Fibroblast of the aortic adventitia (primary cell): ENCODE results near the gene NCKIPSD. TPM values are rescaled to one million over a fixed set of nuclear protein-coding genes. Genes with fewer than 3 reads are reported as not detected.

Experiments used
- DNase-seq: peaks from one replicate; pipeline ENCODE4 v3.0.0-alpha.2; 2010; ENCODE audit warnings: low read depth
- H3K4me3 ChIP-seq: 2 replicates; pipeline ENCODE4 v1.5.1; 2011; ENCODE audit warnings: low read depth, mild to moderate bottlenecking, control low read depth, low read length, moderate library complexity
- small RNA-seq: library from RNA; depleted of rRNA; stranded (forward); fragments of <200 nt; gene quantifications from one replicate; pipeline ENCODE3, GENCODE V24; 2012
- total RNA-seq: library from RNA; depleted of rRNA; stranded (reverse); fragments of >200 nt; gene quantifications from 2 replicates; pipeline ENCODE4 v1.2.3, GENCODE V29; 2012; ENCODE audit warnings: low replicate concordance
- TF ChIP-seq, protein P1 (sequence below): IDR thresholded peaks from 2 replicates; pipeline ENCODE4 v1.5.1; 2011; ENCODE audit warnings: mild to moderate bottlenecking, low read length, control low read depth, inconsistent platforms; ENCODE audit not compliant: insufficient read depth

The NCKIPSD gene
- total RNA-seq, 1 donor, result 20.0 TPM

DNA sequence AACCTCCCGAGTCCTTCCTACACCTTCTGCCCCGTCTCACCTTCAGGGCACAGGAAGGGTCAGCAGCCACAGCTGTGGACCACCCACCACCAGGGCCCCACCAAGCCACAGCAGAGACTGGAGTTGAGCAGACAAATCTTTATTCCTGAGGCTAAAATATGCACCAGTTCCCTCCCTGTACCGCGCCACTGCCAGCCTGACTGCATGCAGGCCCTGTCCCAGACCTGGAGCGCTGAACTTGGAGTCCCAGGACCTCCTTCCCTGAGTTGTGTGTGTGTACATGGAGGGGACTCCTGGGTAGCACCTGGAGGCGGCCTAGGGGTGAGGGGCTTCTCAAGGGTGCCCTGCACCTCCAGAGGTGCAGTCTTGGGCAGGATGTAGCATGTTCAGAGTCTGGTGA, 60.1 kb downstream of the NCKIPSD start:
- TF ChIP-seq, protein P1, sequence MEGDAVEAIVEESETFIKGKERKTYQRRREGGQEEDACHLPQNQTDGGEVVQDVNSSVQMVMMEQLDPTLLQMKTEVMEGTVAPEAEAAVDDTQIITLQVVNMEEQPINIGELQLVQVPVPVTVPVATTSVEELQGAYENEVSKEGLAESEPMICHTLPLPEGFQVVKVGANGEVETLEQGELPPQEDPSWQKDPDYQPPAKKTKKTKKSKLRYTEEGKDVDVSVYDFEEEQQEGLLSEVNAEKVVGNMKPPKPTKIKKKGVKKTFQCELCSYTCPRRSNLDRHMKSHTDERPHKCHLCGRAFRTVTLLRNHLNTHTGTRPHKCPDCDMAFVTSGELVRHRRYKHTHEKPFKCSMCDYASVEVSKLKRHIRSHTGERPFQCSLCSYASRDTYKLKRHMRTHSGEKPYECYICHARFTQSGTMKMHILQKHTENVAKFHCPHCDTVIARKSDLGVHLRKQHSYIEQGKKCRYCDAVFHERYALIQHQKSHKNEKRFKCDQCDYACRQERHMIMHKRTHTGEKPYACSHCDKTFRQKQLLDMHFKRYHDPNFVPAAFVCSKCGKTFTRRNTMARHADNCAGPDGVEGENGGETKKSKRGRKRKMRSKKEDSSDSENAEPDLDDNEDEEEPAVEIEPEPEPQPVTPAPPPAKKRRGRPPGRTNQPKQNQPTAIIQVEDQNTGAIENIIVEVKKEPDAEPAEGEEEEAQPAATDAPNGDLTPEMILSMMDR, result no peak
- H3K4me3 ChIP-seq, result no peak overlapping the region
- no peak for DNase-seq

DNA sequence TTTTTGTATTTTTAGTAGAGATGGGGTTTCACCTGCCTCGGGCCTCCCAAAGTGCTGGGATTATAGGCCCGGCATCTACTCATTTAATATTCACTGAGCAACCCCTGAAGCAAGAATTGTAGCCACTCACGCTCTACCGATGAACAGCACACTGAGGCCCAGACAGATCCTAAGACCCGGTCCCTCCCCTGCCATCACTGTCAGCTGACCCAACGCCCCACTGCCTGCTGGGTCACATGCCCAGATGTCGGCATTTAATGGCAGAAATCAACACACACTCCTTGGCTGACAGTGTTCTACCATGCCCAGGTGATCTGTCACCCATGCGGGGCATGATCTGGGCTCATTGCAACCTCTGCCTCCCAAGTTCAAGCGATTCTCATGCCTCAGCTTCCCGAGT, 60.9 kb downstream of the NCKIPSD start:
- TF ChIP-seq, protein P1, result no peak
- no peak overlapping the region for H3K4me3 ChIP-seq
- no peak for DNase-seq

DNA sequence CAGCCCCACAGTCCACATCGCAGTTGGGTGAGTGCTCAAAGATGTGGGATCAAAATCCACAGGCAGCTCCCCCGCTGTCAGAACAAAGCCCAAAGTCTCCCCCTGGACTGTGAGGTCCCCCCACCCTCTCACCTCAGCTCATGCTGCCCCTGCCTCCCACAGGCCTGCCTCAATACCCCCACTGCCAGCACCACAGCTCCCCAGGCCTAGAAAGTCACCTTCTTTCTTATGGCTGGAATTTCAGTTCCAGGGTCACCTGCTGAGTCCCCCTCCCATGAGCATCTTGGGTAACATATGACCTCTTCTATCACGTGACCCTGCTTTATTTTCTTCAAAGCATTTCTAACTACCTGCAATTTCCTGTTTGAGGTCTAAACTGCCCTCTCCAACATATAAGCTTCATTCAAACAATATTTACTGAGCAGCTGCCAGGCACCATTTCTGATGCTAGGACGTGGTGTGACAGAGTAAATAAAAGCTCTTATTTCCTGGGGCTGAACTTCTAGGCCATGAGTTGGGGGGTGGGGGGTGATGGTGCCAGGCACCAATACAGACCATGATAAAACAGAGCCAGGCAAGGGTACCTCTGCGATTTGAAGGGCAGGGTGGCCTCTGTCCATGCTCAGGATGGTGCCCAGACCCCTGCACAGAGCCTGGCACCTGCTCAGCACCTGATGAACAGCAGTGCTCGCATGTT, 61.7 kb downstream of the NCKIPSD start:
- TF ChIP-seq, protein P1, result no peak
- DNase-seq, result no peak
- no peak overlapping the region for H3K4me3 ChIP-seq

Small RNA genes within 50 kb of the gene (small RNA-seq; reads per million reads assigned to genes)
- not detected for gene AC141002.1

Other genes with a start within 250 kb of the NCKIPSD start
- gene CCDC51, start 245.8 kb downstream of the NCKIPSD start, total RNA-seq, result 19.3 and 38.0 TPM in 2 replicates
- 234 and 390 TPM in 2 replicates for gene TMA7, start 245.7 kb downstream of the NCKIPSD start, total RNA-seq
- gene ATRIP, start 239.2 kb downstream of the NCKIPSD start, total RNA-seq, result 4.0 and 14.5 TPM in 2 replicates
- 60.4 and 107 TPM in 2 replicates for gene SHISA5, start 181.7 kb downstream of the NCKIPSD start, total RNA-seq
- 4.7 and 6.1 TPM in 2 replicates for gene PFKFB4, start 129.1 kb downstream of the NCKIPSD start, total RNA-seq
- gene UCN2, start 122.1 kb downstream of the NCKIPSD start, total RNA-seq, result 0.54 TPM in 1 of 2 replicates, not detected in the other
- gene COL7A1, start 90.6 kb downstream of the NCKIPSD start, total RNA-seq, result 8.6 and 10.2 TPM in 2 replicates
- gene UQCRC1, start 76.3 kb downstream of the NCKIPSD start, total RNA-seq, result 97.2 and 196 TPM in 2 replicates
- gene TMEM89, start 64.1 kb downstream of the NCKIPSD start, total RNA-seq, result not detected in 2 replicates
- gene SLC26A6, start 50.5 kb downstream of the NCKIPSD start, total RNA-seq, result 11.6 and 19.5 TPM in 2 replicates
- gene CELSR3, start 23.0 kb downstream of the NCKIPSD start, total RNA-seq, result 0.81 and 0.98 TPM in 2 replicates
- 35.7 and 44.3 TPM in 2 replicates for gene IP6K2, start 31.3 kb upstream of the NCKIPSD start, total RNA-seq
- 33.9 and 43.4 TPM in 2 replicates for gene PRKAR2A, start 162.0 kb upstream of the NCKIPSD start, total RNA-seq
- 17.7 and 20.9 TPM in 2 replicates for gene SLC25A20, start 213.0 kb upstream of the NCKIPSD start, total RNA-seq
- gene ARIH2, start 232.9 kb upstream of the NCKIPSD start, total RNA-seq, result 68.6 and 106 TPM in 2 replicates